Endothelial cell of umbilical vein (primary cell): ENCODE measurements around the gene LMO4. TPM values are rescaled to one million over a fixed set of nuclear protein-coding genes. Genes with fewer than 3 reads are reported as not detected.

Source experiments
- BruUV-seq: library from RNA; stranded (reverse); fragments of 400-500 nt; replicated peaks from 2 replicates; lab custom pipeline; 2021; lab: Mats Ljungman, UMichigan
- CTCF ChIA-PET: fragments of 300-600, 350-600 bp; sonication (Branson Sonifier 250); formaldehyde crosslinking; loops from one replicate; lab custom pipeline; 2021; ENCODE audit warnings: antibody characterized with exemption, inconsistent platforms; lab: Charles Lee
- POLR2A ChIA-PET: fragments of 300-600, 350-600 bp; sonication (Branson Sonifier 250); formaldehyde crosslinking; loops from one replicate; lab custom pipeline; 2021; ENCODE audit warnings: antibody characterized with exemption, inconsistent platforms; lab: Charles Lee
- DNase-seq: peaks from one replicate; pipeline ENCODE4 v3.0.0-alpha.2; 2011; ENCODE audit warnings: low read depth, low spot score
- FAIRE-seq: peaks from 2 replicates; lab custom pipeline; 2011; peaks lifted over from hg19 to GRCh38; lab: Jason Lieb, UNC
- H2AFZ ChIP-seq: 2 replicates; pipeline ENCODE4 v1.6.0; 2012; ENCODE audit warnings: low read depth, low read length, control low read depth, inconsistent platforms
- H3K27ac ChIP-seq: 2 replicates; pipeline ENCODE4 v1.5.1; 2011; ENCODE audit warnings: low read depth, mild to moderate bottlenecking, control low read depth, low read length, moderate library complexity; ENCODE audit not compliant: insufficient read depth
- H3K27me3 ChIP-seq, 2 experiments: 2 replicates each; pipeline versions ENCODE4 v1.6.0 to v1.6.1; 2011; ENCODE audit warnings: low read length in 2 of 2, mixed read lengths in 1 of 2; ENCODE audit not compliant: control insufficient read depth in 2 of 2, insufficient read depth in 2 of 2
- H3K36me3 ChIP-seq, 2 experiments: 2 replicates in 1 of 2; 3 replicates in 1 of 2; pipeline ENCODE4 v1.5.1; 2011; ENCODE audit warnings: low read length in 2 of 2, mild to moderate bottlenecking in 1 of 2, moderate library complexity in 1 of 2; ENCODE audit not compliant: control insufficient read depth in 2 of 2, insufficient read depth in 2 of 2; ENCODE audit errors: extremely low read depth in 1 of 2
- H3K4me1 ChIP-seq: 3 replicates; pipeline ENCODE4 v1.5.1; 2011; ENCODE audit warnings: mild to moderate bottlenecking, low read length; ENCODE audit not compliant: control insufficient read depth, insufficient read depth; ENCODE audit errors: extremely low read depth
- H3K4me2 ChIP-seq: 2 replicates; pipeline ENCODE4 v1.6.1; 2011; ENCODE audit warnings: low read length, control low read depth, mixed read lengths; ENCODE audit not compliant: insufficient read depth
- H3K4me3 ChIP-seq, 3 experiments: fragments of 200-600 bp in 1 of 3; sonication (generic), shearing (Covaris generic) in 1 of 3; replicated peaks in 1 of 3; 2 replicates each; pipeline ENCODE4 v1.5.1; 2011 to 2016; ENCODE audit warnings: control low read depth in 3 of 3, low read length in 3 of 3, mild to moderate bottlenecking in 2 of 3, inconsistent platforms in 1 of 3, low read depth in 1 of 3, moderate library complexity in 1 of 3; ENCODE audit not compliant: insufficient read depth in 1 of 3
- H3K79me2 ChIP-seq: 2 replicates; pipeline ENCODE4 v1.6.0; 2012; ENCODE audit warnings: low read length, inconsistent platforms; ENCODE audit not compliant: control insufficient read depth, insufficient read depth
- H3K9ac ChIP-seq: replicated peaks from 2 replicates; pipeline ENCODE3; 2011; ENCODE audit warnings: low read length, control low read depth; ENCODE audit not compliant: insufficient read depth; ENCODE audit errors: extremely low read depth
- H3K9me1 ChIP-seq: replicated peaks from 3 replicates; pipeline ENCODE4 v1.6.0; 2011; ENCODE audit warnings: mild to moderate bottlenecking, low read length; ENCODE audit not compliant: control insufficient read depth, insufficient read depth; ENCODE audit errors: extremely low read depth
- H3K9me3 ChIP-seq: replicated peaks from 2 replicates; pipeline ENCODE4 v1.5.1; 2012; ENCODE audit warnings: low read length, inconsistent platforms; ENCODE audit not compliant: control insufficient read depth, insufficient read depth
- H4K20me1 ChIP-seq: replicated peaks from 2 replicates; pipeline ENCODE3; 2011; ENCODE audit warnings: mild to moderate bottlenecking, low read length; ENCODE audit not compliant: control insufficient read depth, insufficient read depth; ENCODE audit errors: extremely low read depth
- EZH2 ChIP-seq: IDR thresholded peaks from 2 replicates; pipeline ENCODE4 v1.6.1; 2012; ENCODE audit warnings: borderline replicate concordance, low read depth, mild to moderate bottlenecking, moderate library complexity, low read length, inconsistent platforms; ENCODE audit not compliant: severe bottlenecking
- FOS ChIP-seq: IDR thresholded peaks from 2 replicates; pipeline ENCODE4 v1.6.1; 2011; ENCODE audit warnings: mild to moderate bottlenecking, low read length, moderate library complexity, borderline replicate concordance; ENCODE audit not compliant: insufficient read depth
- GATA2 ChIP-seq: IDR thresholded peaks from 2 replicates; pipeline ENCODE4 v1.7.0; 2011; ENCODE audit warnings: low read depth, mild to moderate bottlenecking, moderate library complexity, mixed read lengths, low read length; ENCODE audit not compliant: insufficient read length, insufficient read depth
- JUN ChIP-seq: IDR thresholded peaks from 2 replicates; pipeline ENCODE4 v1.6.1; 2011; ENCODE audit warnings: borderline replicate concordance, low read depth; ENCODE audit not compliant: insufficient read length, insufficient read depth
- MYC ChIP-seq: IDR thresholded peaks from one replicate; pipeline ENCODE4 v1.6.1; 2011; ENCODE audit warnings: mild to moderate bottlenecking, low read depth, low read length
- POLR2A ChIP-seq: IDR thresholded peaks from 2 replicates; pipeline ENCODE4 v1.6.1; 2012; ENCODE audit warnings: low read depth, mild to moderate bottlenecking, control low read depth, low read length
- POLR2AphosphoS5 ChIP-seq: IDR thresholded peaks from 2 replicates; pipeline ENCODE4 v1.6.1; 2012; ENCODE audit warnings: low read depth, mild to moderate bottlenecking, control low read depth, low read length, moderate library complexity; ENCODE audit not compliant: insufficient read depth
- dilution Hi-C: fragments of 300-500 bp; cut with MboI; formaldehyde crosslinking; loops from one replicate; pipeline ENCODE4 v1.15.0; 2019; ENCODE audit warnings: low sequenced_read_pairs; ENCODE audit not compliant: extremely low pct_ligation_motif_present
- intact Hi-C: fragments of 100-400 bp; cut with micrococcal nuclease; formaldehyde crosslinking; loops from one replicate; pipeline ENCODE4 v1.10.0; 2022
- polyA plus RNA-seq, 4 experiments: library from polyadenylated mRNA; depleted of rRNA in 3 of 4; stranded (reverse) in 3 of 4; unstranded in 1 of 4; fragments of >200 nt; gene quantifications; 2 replicates each; pipeline versions ENCODE4 v1.2.1 to v1.2.3, GENCODE V29; 2011 to 2012; ENCODE audit warnings: missing spikeins in 1 of 4
- total RNA-seq: library from RNA; stranded (reverse); gene quantifications from 2 replicates; pipeline ENCODE4 v1.2.3, GENCODE V29; 2021
- TF ChIP-seq, protein P1 (sequence below): IDR thresholded peaks from 2 replicates; pipeline ENCODE4 v1.6.1; 2011; ENCODE audit not compliant: insufficient read depth, insufficient read length
- TF ChIP-seq, protein P2 (sequence below), 2 donors: IDR thresholded peaks; 1 replicate in 1 of 2; 2 replicates in 1 of 2; pipeline ENCODE4 v1.5.1; 2011; ENCODE audit warnings: low read length in 2 of 2, mild to moderate bottlenecking in 2 of 2, moderate library complexity in 2 of 2, control low read depth in 1 of 2, inconsistent platforms in 1 of 2, low read depth in 1 of 2; ENCODE audit not compliant: insufficient read depth in 1 of 2; ENCODE audit errors: extremely low read depth in 1 of 2

Gene LMO4
- total and polyA plus RNA-seq, 2 donors (not counting 3 experiments of a cell fraction or from before 2014, with no cell fraction given), result 24.8 to 36.6 TPM

DNA sequence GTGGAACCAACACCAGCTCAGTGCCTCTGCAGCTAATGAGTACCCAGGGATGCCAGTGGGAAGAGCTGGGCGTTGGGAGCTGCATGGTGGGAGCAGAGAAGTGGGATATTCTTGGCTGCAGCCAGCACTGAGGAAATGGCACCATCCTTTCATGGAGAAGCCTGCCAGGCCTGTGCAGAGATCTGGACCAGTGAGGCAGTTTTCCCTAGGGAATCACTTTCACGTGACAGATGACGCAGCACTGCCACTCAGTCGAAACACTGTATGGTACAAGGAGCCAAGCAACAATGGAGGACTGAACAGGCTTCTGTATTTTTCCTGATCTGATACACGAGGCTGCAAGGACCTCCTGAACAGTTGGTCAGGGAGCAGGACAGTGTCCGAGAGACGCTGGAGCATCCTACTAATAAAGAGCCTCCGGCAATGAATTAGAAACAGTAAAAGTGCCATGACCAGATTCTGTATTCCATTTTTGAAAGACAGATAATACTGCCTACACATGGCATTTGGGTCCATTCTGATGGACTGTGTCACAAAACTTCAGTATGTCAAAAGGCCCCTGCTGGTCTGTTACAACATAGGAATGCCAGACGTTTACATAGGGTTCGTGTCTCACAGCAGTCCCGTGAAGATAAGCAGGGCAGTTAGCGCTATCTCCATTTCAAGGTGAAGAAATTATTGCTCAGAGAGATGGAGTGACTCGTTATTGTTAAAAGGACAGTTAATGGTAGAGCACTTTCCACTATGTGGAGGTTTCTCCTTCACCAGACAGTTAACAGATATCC lies 44.0 kb upstream of the LMO4 start:
- FAIRE-seq (no peak), DNase-seq (no peak)
- Histone ChIP-seq H3K27ac (no peak overlapping the region), H3K27me3 (no peaks in the 10 kb centered on the region), H3K9ac (no peak overlapping the region), H4K20me1 (no peaks in the 10 kb centered on the region), H3K9me3 (no peaks in the 10 kb centered on the region), H3K9me1 (no peaks in the 10 kb centered on the region), H2AFZ (no peak overlapping the region), H3K4me2 (no peak overlapping the region), H3K4me1 (no peaks in the 10 kb centered on the region), H3K4me3 (no peak overlapping the region), H3K79me2 (no peaks in the 10 kb centered on the region), H3K36me3 (no peaks in the 10 kb centered on the region)
- TF ChIP-seq GATA2 (no peak), FOS (no peak), POLR2AphosphoS5 (no peak), JUN (no peak), MYC (no peak), EZH2 (no peak), POLR2A (no peak)
- TF ChIP-seq, protein P1, sequence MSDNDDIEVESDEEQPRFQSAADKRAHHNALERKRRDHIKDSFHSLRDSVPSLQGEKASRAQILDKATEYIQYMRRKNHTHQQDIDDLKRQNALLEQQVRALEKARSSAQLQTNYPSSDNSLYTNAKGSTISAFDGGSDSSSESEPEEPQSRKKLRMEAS, result no peak
- TF ChIP-seq, protein P2, sequence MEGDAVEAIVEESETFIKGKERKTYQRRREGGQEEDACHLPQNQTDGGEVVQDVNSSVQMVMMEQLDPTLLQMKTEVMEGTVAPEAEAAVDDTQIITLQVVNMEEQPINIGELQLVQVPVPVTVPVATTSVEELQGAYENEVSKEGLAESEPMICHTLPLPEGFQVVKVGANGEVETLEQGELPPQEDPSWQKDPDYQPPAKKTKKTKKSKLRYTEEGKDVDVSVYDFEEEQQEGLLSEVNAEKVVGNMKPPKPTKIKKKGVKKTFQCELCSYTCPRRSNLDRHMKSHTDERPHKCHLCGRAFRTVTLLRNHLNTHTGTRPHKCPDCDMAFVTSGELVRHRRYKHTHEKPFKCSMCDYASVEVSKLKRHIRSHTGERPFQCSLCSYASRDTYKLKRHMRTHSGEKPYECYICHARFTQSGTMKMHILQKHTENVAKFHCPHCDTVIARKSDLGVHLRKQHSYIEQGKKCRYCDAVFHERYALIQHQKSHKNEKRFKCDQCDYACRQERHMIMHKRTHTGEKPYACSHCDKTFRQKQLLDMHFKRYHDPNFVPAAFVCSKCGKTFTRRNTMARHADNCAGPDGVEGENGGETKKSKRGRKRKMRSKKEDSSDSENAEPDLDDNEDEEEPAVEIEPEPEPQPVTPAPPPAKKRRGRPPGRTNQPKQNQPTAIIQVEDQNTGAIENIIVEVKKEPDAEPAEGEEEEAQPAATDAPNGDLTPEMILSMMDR (IDR thresholded peaks at IDR 0.05; ENCODE audit: extremely low read depth in 1 of 2, insufficient read depth in 1 of 2, low read depth in 1 of 2, low read length in 2 of 2), result no peak
- dilution Hi-C loops, result no loop called here
- intact Hi-C loops, result no loop called here
- POLR2A ChIA-PET, result no interaction called here
- no TSS peak for BruUV-seq
- CTCF ChIA-PET, result interaction anchor here (3.2 kb wide), 1 partner anchor 8 kb away, joined by 17 read pairs; no protein-coding TSS in a partner anchor
